Activated T-helper 1 cell treated with anti-CD3 and anti-CD28 coated beads, Interleukin-12 subunit alpha, Interleukin-12 subunit beta, Interleukin-2, Interleukin-4 antibody, amounts not matched to agents 30 ng/mL and 10 ng/mL and 1 ng/mL, durations not matched to agents 14 hours and 24 hours and 36 hours (primary cell): ENCODE data around the gene NIBAN1. TPM values are rescaled to one million over a fixed set of nuclear protein-coding genes. Genes with fewer than 3 reads are reported as not detected.

Source experiments
- DNase-seq: peaks from one replicate; pipeline ENCODE4 v3.0.0; 2021; ENCODE audit warnings: low spot score
- H3K27ac Mint-ChIP-seq: one replicate; pipeline ENCODE4 v1.8.0; 2021; ENCODE audit warnings: mild to moderate bottlenecking, mixed read lengths
- H3K27me3 Mint-ChIP-seq: one replicate; pipeline ENCODE4 v1.8.0; 2022; ENCODE audit warnings: mild to moderate bottlenecking, moderate library complexity, mixed read lengths; ENCODE audit not compliant: insufficient read depth
- H3K36me3 Mint-ChIP-seq: one replicate; pipeline ENCODE4 v1.8.0; 2021; ENCODE audit warnings: low read depth, mixed read lengths
- H3K4me1 Mint-ChIP-seq: one replicate; pipeline ENCODE4 v1.8.0; 2021; ENCODE audit warnings: low read depth, mixed read lengths
- H3K4me3 Mint-ChIP-seq: one replicate; pipeline ENCODE4 v1.8.0; 2021; ENCODE audit warnings: mild to moderate bottlenecking, moderate library complexity, mixed read lengths
- H3K9me3 Mint-ChIP-seq: one replicate; pipeline ENCODE4 v1.8.0; 2021; ENCODE audit warnings: mixed read lengths
- intact Hi-C: fragments of 100-400 bp; cut with micrococcal nuclease; formaldehyde crosslinking; loops from one replicate; pipeline ENCODE4 v1.15.1; 2024
- total RNA-seq: library from RNA; stranded (reverse); gene quantifications from 2 replicates; pipeline ENCODE4 v1.2.3, GENCODE V29; 2022

NIBAN1 gene
- total RNA-seq, 1 donor from 2014 or later = 17.3 TPM

DNA sequence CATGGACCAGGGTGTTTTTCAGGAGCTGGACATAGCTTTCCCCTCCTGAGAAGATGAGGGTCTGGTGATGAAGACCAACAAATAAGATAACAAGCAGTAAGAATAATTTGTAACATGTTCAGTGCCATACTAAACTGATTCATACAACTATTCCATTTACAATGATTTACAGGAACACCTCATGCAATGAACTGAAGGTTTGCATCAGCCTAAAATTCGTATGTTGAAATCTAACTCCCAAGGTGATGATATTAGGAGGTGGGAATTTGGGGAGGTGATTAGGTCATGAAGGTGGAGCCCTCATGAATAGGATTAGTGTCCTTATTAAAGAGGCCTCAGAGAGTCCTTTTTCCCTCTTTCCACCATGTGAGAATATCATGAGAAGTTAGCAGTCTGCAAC lies 15.9 kb upstream of the NIBAN1 start:
- intact Hi-C loops = no loop called here
- Mint-ChIP-seq H3K4me1 (no peaks in the 10 kb centered on the region), H3K27me3 (peaks cover 18% of the 10 kb centered on the region), H3K4me3 (no peak overlapping the region), H3K27ac (no peak overlapping the region), H3K36me3 (peaks cover 3% of the 10 kb centered on the region), H3K9me3 (peaks cover 8% of the 10 kb centered on the region)
- no peak for DNase-seq

DNA sequence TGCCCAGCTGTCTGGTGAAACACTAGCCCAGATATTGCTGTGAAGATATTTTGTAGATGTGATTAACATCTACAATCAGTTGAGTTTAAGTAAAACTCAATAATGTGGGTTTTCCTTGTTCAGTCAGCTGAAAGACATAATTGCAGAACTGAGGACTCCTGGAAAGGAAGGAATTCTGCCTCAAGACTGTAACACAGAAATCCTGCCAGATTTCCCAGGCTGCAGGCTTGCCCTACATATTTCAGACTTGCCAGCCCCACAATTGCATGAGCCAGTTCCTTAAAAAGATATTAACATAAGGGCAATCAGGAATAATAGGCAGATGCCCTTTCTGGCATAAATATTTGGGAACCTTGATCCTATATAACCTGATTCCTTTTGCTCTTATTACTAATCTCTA lies 14.2 kb upstream of the NIBAN1 start:
- peaks cover 26% of the 10 kb centered on the region for H3K27me3 Mint-ChIP-seq

DNA sequence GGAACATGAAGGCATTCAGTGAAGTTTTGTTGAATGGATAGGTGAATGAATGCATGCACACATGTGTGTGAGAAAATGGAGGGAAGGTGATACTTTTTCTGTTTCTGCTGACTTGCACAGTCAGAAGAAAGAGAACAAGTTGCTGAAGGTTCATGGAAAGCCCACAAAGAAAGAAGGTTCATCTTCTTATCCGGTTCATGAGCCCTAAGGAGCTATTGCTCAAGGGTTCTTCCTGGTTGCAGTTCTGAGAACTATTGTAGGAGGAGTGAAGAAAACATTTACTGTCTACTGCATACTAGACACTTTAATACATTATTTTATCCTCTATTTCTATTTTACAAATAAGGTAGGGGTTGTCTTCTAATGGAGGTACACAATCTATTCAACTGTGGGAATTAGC lies 13.4 kb upstream of the NIBAN1 start:
- no peak for DNase-seq
- no peaks in the 10 kb centered on the region for H3K4me1 Mint-ChIP-seq
- H3K27ac Mint-ChIP-seq = no peak overlapping the region
- intact Hi-C loops = no loop called here
- H3K4me3 Mint-ChIP-seq = no peak overlapping the region
- no peaks in the 10 kb centered on the region for H3K36me3 Mint-ChIP-seq
- H3K27me3 Mint-ChIP-seq = peaks cover 29% of the 10 kb centered on the region
- H3K9me3 Mint-ChIP-seq = no peaks in the 10 kb centered on the region

More for the DNA sequence above, 14.2 kb upstream of the NIBAN1 start:
- Mint-ChIP-seq H3K9me3 (no peaks in the 10 kb centered on the region), H3K4me3 (no peak overlapping the region), H3K27ac (no peak overlapping the region), H3K36me3 (no peaks in the 10 kb centered on the region), H3K4me1 (no peaks in the 10 kb centered on the region)
- intact Hi-C loops = no loop called here
- no peak for DNase-seq

DNA sequence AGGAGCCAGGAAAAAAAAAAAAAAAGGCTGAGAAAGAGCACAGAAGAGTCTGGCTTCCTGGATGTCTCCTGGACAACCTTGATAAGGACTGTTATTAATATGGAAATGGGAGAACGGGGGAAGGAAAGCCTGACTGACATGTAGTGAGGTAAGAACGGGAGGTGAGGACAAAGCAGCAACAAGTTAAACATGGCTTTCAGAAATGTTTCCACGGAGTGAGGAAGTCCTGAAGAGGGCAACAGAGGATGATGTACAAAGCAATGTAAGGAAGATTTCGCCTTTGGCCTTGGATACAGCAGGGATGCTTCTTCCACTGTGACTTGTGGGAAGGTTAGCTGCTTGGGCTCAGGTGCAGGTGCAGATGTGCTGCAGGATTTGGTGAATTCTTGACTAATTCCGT lies 11.9 kb upstream of the NIBAN1 start:
- no peak for DNase-seq
- H3K4me1 Mint-ChIP-seq = peaks cover 10% of the 10 kb centered on the region
- H3K4me3 Mint-ChIP-seq = no peak overlapping the region
- intact Hi-C loops = no loop called here
- no peaks in the 10 kb centered on the region for H3K36me3 Mint-ChIP-seq
- no peaks in the 10 kb centered on the region for H3K9me3 Mint-ChIP-seq
- H3K27me3 Mint-ChIP-seq = peaks cover 27% of the 10 kb centered on the region
- H3K27ac Mint-ChIP-seq = no peak overlapping the region

DNA sequence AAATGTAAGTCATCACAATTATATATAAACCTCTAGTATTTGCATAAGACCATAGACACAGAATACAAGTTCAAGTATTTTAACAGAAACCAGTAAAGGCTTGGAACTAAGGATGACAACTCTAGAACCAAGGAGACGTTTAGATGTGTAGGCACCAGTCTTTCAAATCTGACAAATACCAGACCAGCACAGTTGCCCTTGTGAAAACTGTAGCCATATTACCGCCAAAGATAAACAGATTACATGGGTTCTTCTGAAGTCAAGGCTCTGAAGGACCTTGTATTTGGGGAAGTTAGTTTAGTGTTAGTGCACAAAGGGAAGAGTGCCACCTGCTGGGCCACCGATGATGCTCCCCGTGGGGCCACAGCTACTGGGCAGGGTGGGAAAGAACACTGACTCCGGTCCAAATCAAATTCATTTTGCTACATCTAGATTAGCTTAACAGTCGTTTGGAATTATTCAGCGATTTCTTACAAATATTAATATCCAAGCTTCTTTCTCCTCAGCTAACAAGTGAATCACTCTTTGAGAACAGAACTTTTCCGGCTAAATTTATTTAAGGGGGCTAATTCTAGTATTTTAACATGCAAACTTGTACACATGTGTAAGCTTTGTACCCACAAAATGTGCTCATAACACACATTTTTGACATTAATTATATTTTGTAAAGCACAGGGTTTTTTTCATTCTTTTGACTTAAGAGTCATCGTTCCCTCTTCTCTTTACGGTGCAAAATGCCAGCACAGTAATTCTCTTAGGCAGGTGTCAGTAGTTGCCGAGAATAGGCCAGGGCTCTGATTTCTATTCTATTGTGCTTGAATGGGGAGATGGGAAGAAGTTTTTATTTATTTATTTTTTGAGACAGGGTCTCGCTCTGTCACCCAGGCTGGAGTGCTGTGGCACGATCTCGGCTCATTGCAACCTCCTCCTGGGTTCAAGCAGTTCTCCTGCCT lies 8.0 kb upstream of the NIBAN1 start:
- Mint-ChIP-seq H3K9me3 (no peaks in the 10 kb centered on the region), H3K36me3 (no peaks in the 10 kb centered on the region), H3K4me3 (no peak overlapping the region), H3K27me3 (peaks cover 31% of the 10 kb centered on the region), H3K27ac (no peak overlapping the region), H3K4me1 (peaks cover 10% of the 10 kb centered on the region)
- intact Hi-C loops = loop anchor here (1.0 to 5.0 kb wide), 5 partner anchors 9 to 700 kb away; no protein-coding TSS in a partner anchor
- peak; percentile 59 for DNase-seq

DNA sequence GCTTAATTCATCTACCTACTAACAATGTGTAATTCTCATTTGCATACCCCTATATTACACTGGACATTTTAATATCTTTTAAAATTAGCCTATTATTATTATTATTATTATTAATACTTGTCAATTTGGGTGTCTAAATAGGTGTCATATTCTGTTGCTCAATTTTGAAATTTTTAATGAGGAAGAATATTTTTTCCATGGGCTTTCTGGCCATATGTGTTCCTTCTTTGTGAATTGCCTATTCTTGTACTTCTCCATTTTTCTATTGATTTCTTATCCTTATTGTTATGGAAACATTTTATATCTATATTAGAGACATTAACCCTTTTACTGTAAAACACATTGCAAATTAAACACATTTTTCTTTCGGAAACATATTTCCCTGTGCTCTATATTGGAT lies 6.4 kb upstream of the NIBAN1 start:
- Mint-ChIP-seq H3K27me3 (peaks cover 34% of the 10 kb centered on the region), H3K27ac (no peak overlapping the region), H3K36me3 (no peaks in the 10 kb centered on the region), H3K9me3 (no peaks in the 10 kb centered on the region), H3K4me1 (peaks cover 20% of the 10 kb centered on the region), H3K4me3 (no peak overlapping the region)
- no peak for DNase-seq
- intact Hi-C loops = loop anchor here (5.0 kb wide), 3 partner anchors 192 to 702 kb away; no protein-coding TSS in a partner anchor

DNA sequence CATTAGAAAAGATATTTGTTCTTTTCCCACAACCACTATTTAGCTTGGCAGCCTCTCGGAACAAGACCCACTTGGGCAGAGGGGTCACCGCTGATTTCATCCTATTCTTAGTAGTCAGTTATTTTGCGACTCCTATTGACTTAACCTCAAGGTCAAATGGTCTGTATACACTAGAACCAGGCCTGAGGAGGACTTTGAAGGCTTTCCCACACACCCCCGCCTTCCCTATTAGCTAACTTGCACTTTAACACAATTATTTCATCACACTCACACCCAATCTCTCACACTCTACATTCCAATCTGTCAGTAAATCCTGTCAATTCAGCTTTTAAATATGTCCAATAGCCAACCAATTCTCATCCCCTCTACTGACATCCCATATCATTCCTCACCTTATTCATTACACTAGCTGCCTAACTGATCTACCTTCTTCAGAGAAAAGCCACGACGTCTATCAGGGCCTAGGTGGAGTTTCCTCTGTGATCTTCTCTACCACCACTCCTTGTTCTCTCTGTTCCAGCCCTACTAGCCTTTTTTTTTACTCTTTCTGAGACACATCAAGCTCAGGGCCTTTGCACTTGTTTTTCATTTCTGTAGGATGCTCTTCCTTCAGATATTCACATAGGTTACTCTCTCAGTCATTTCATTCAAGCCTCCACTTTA lies 1.0 kb upstream of the NIBAN1 start:
- Mint-ChIP-seq H3K27me3 (peaks cover 17% of the 10 kb centered on the region), H3K4me3 (peak overlapping the region; percentile 75), H3K9me3 (no peaks in the 10 kb centered on the region), H3K27ac (peak overlapping the region; percentile 49), H3K36me3 (peaks cover 6% of the 10 kb centered on the region), H3K4me1 (peaks cover 52% of the 10 kb centered on the region)
- intact Hi-C loops = loop anchor here (2.0 to 10.0 kb wide), 3 partner anchors 341 to 901 kb away; partner anchors contain the start of gene IVNS1ABP
- no peak for DNase-seq

DNA sequence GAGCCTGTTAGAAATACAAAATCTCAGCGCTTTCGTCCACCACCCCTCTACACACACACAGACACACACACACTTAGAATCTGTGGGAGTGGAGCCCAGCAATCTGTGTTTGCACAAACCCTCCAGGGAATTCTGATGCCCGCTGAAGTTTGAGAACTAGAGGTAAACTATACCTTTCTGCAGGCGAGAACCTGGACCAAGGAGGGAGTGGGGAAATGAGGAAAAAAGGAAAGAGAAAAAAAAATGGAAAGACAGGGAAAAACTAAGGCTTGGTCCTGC lies 468 bp upstream of the NIBAN1 start:
- Mint-ChIP-seq H3K27ac (peak overlapping the region; percentile 72), H3K36me3 (peaks cover 8% of the 10 kb centered on the region), H3K9me3 (no peaks in the 10 kb centered on the region), H3K4me3 (peak overlapping the region; percentile 75), H3K27me3 (peaks cover 17% of the 10 kb centered on the region), H3K4me1 (peaks cover 56% of the 10 kb centered on the region)
- no peak for DNase-seq
- intact Hi-C loops = loop anchor here (2.0 to 10.0 kb wide), 7 partner anchors 342 to 1497 kb away; partner anchors contain the start of genes C1orf21 and IVNS1ABP

GRCh38 chr1:184973272-184974055 lies 844 bp downstream of the NIBAN1 start:
- H3K9me3 Mint-ChIP-seq = no peaks in the 10 kb centered on the region
- peaks cover 8% of the 10 kb centered on the region for H3K36me3 Mint-ChIP-seq
- peaks cover 15% of the 10 kb centered on the region for H3K27me3 Mint-ChIP-seq
- peak overlapping the region; percentile 90 for H3K4me3 Mint-ChIP-seq
- intact Hi-C loops = loop anchor here (1.0 to 10.0 kb wide), 15 partner anchors 9 to 1496 kb away; partner anchors contain the start of genes C1orf21, EDEM3, IVNS1ABP and RNF2
- H3K27ac Mint-ChIP-seq = peak overlapping the region; percentile 95
- peaks cover 67% of the 10 kb centered on the region for H3K4me1 Mint-ChIP-seq
- DNase-seq = no peak

GRCh38 chr1:184972315-184973055 lies 1.8 kb downstream of the NIBAN1 start:
- H3K36me3 Mint-ChIP-seq = peaks cover 8% of the 10 kb centered on the region
- DNase-seq = no peak
- intact Hi-C loops = loop anchor here (1.0 to 10.0 kb wide), 15 partner anchors 10 to 1495 kb away; partner anchors contain the start of genes C1orf21, EDEM3, RNF2 and SWT1
- no peaks in the 10 kb centered on the region for H3K9me3 Mint-ChIP-seq
- peaks cover 11% of the 10 kb centered on the region for H3K27me3 Mint-ChIP-seq
- peaks cover 72% of the 10 kb centered on the region for H3K4me1 Mint-ChIP-seq
- H3K4me3 Mint-ChIP-seq = peak overlapping the region; percentile 90
- H3K27ac Mint-ChIP-seq = peak overlapping the region; percentile 95

- Mint-ChIP-seq H3K4me1 (peaks cover 78% of the 10 kb centered on the region), H3K27me3 (peaks cover 8% of the 10 kb centered on the region), H3K27ac (no peak overlapping the region), H3K9me3 (no peaks in the 10 kb centered on the region), H3K4me3 (peak overlapping the region; percentile 90), H3K36me3 (peaks cover 10% of the 10 kb centered on the region)
- no peak for DNase-seq
- intact Hi-C loops = loop anchor here (1.0 to 10.0 kb wide), 9 partner anchors 73 to 1494 kb away; partner anchors contain the start of genes C1orf21, RNF2, SWT1 and TRMT1L
Measured at GRCh38 chr1:184971522-184972265, 2.6 kb downstream of the NIBAN1 start.
